GM23338 (cell line): ENCODE data around the gene MAT2A. TPM values are rescaled to one million over a fixed set of nuclear protein-coding genes. Genes with fewer than 3 reads are reported as not detected.
A peak's percentile ranks its signal among the peaks of the same experiment; 100 is the strongest.

ENCODE experiments used
- ATAC-seq: fragments of 200-7000 bp; cut with Tn5 transposase; 3 replicates; pipeline ENCODE4 v1.9.1; 2020
- DNase-seq: peaks from one replicate; pipeline ENCODE4 v3.0.0-alpha.2; 2015; ENCODE audit warnings: low spot score
- H2AFZ ChIP-seq: fragments of 200-600 bp; sonication (generic); 2 replicates; pipeline ENCODE4 v1.8.0; 2016; ENCODE audit warnings: antibody characterized with exemption, mild to moderate bottlenecking, moderate library complexity
- H3F3A ChIP-seq: fragments of 200-600 bp; sonication (generic); replicated peaks from 2 replicates; pipeline ENCODE4 v1.8.0; 2017; ENCODE audit warnings: antibody characterized with exemption, mixed run types, low read depth
- H3K27ac ChIP-seq: fragments of 200-600 bp; sonication (generic); 2 replicates; pipeline ENCODE4 v1.6.1; 2016; ENCODE audit warnings: low read depth
- H3K27me3 ChIP-seq: fragments of 200-600 bp; sonication (generic); 2 replicates; pipeline ENCODE4 v1.8.0; 2016; ENCODE audit warnings: mild to moderate bottlenecking, mixed run types, moderate library complexity; ENCODE audit not compliant: insufficient read depth
- H3K36me3 ChIP-seq: fragments of 200-600 bp; sonication (generic); 2 replicates; pipeline ENCODE4 v1.8.0; 2016; ENCODE audit warnings: mild to moderate bottlenecking; ENCODE audit not compliant: insufficient read depth
- H3K4me1 ChIP-seq: fragments of 200-600 bp; sonication (generic); 2 replicates; pipeline ENCODE4 v1.8.0; 2016; ENCODE audit warnings: mild to moderate bottlenecking, moderate library complexity; ENCODE audit not compliant: insufficient read depth
- H3K4me2 ChIP-seq: fragments of 200-600 bp; sonication (generic); 2 replicates; pipeline ENCODE4 v1.7.1; 2017; ENCODE audit warnings: mixed run types
- H3K4me3 ChIP-seq: fragments of 200-600 bp; sonication (generic); 2 replicates; pipeline ENCODE4 v1.6.1; 2016; ENCODE audit warnings: mixed run types
- H3K79me2 ChIP-seq: fragments of 200-600 bp; sonication (generic); replicated peaks from 2 replicates; pipeline ENCODE4 v1.8.0; 2017; ENCODE audit warnings: mild to moderate bottlenecking; ENCODE audit not compliant: insufficient read depth
- H3K9me2 ChIP-seq: fragments of 200-600 bp; sonication (generic); 2 replicates; pipeline ENCODE4 v1.8.0; 2017; ENCODE audit not compliant: insufficient read depth
- H4K20me1 ChIP-seq: fragments of 200-600 bp; sonication (generic); replicated peaks from 2 replicates; pipeline ENCODE4 v1.8.0; 2017; ENCODE audit warnings: mild to moderate bottlenecking; ENCODE audit not compliant: insufficient read depth
- H3K27ac Mint-ChIP-seq: 2 replicates; pipeline ENCODE4 v1.8.0; 2020; ENCODE audit warnings: inconsistent platforms, mild to moderate bottlenecking, moderate library complexity, mixed read lengths
- H3K27me3 Mint-ChIP-seq: 3 replicates; pipeline ENCODE4 v1.8.0; 2022; ENCODE audit warnings: low read depth, mild to moderate bottlenecking, moderate library complexity, mixed read lengths, inconsistent platforms; ENCODE audit not compliant: insufficient read depth, poor library complexity
- H3K36me3 Mint-ChIP-seq: 3 replicates; pipeline ENCODE4 v1.8.0; 2021; ENCODE audit warnings: low read depth, mild to moderate bottlenecking, inconsistent platforms, moderate library complexity, mixed read lengths
- H3K4me1 Mint-ChIP-seq: 3 replicates; pipeline ENCODE4 v1.8.0; 2020; ENCODE audit warnings: mild to moderate bottlenecking, inconsistent platforms, mixed read lengths
- H3K4me3 Mint-ChIP-seq: 3 replicates; pipeline ENCODE4 v1.8.0; 2021; ENCODE audit warnings: moderate library complexity, mild to moderate bottlenecking, inconsistent platforms, mixed read lengths
- H3K9me3 Mint-ChIP-seq: 3 replicates; pipeline ENCODE4 v1.8.0; 2020; ENCODE audit warnings: moderate library complexity, mild to moderate bottlenecking, inconsistent platforms, mixed read lengths
- CREB1 ChIP-seq: fragments of 250-450 bp; sonication (Bioruptor Pico); IDR thresholded peaks from 2 replicates; pipeline ENCODE4 v1.5.0; 2020; ENCODE audit warnings: low read depth, mild to moderate bottlenecking, moderate library complexity
- ETS1 ChIP-seq: IDR thresholded peaks from 2 replicates; pipeline ENCODE4 v1.6.1; 2016; ENCODE audit warnings: antibody characterized with exemption
- EZH2 ChIP-seq: fragments of 200-600 bp; sonication (generic); IDR thresholded peaks from one replicate; pipeline ENCODE4 v1.8.0; 2017; ENCODE audit warnings: antibody characterized with exemption, mild to moderate bottlenecking, low read depth; ENCODE audit not compliant: unreplicated experiment
- EZH2phosphoT487 ChIP-seq: fragments of 200-600 bp; sonication (generic); IDR thresholded peaks from one replicate; pipeline ENCODE4 v1.8.1; 2018; ENCODE audit warnings: antibody characterized with exemption; ENCODE audit not compliant: unreplicated experiment
- JUNB ChIP-seq: IDR thresholded peaks from one replicate; pipeline ENCODE4 v1.6.1; 2016; ENCODE audit warnings: antibody characterized with exemption; ENCODE audit not compliant: unreplicated experiment
- NANOG ChIP-seq: IDR thresholded peaks from 2 replicates; pipeline ENCODE4 v1.6.1; 2016; ENCODE audit warnings: antibody characterized with exemption, borderline replicate concordance
- POLR2AphosphoS5 ChIP-seq: IDR thresholded peaks from 2 replicates; pipeline ENCODE4 v1.6.1; 2016; ENCODE audit warnings: antibody characterized with exemption, low read depth
- STAT1 ChIP-seq: IDR thresholded peaks from one replicate; pipeline ENCODE4 v1.6.1; 2016; ENCODE audit warnings: antibody characterized with exemption; ENCODE audit not compliant: unreplicated experiment
- ZNF114 ChIP-seq: fragments of 250-450 bp; sonication (Bioruptor Pico); IDR thresholded peaks from 2 replicates; pipeline ENCODE4 v1.5.0; 2020; ENCODE audit warnings: mild to moderate bottlenecking, moderate library complexity
- ZNF331 ChIP-seq: fragments of 250-450 bp; sonication (Bioruptor Pico); IDR thresholded peaks from 2 replicates; pipeline ENCODE4 v1.5.0; 2020; ENCODE audit warnings: low read depth, mild to moderate bottlenecking, moderate library complexity
- ZNF462 ChIP-seq: fragments of 250-450 bp; sonication (Bioruptor Pico); IDR thresholded peaks from 2 replicates; pipeline ENCODE4 v1.5.0; 2020; ENCODE audit warnings: mild to moderate bottlenecking, moderate library complexity
- polyA plus RNA-seq: library from polyadenylated mRNA; unstranded; fragments of >200 nt; fragmentation: Nextera tagmentation; extraction: Ambion mirVana; gene quantifications from 2 replicates; pipeline ENCODE4 v1.2.1, GENCODE V29; 2016
- total RNA-seq: library from RNA; depleted of rRNA; stranded (reverse); fragments of >200 nt; shearing (Covaris generic); gene quantifications from 2 replicates; pipeline ENCODE4 v1.2.3, GENCODE V29; 2014
- TF ChIP-seq, protein P1 (sequence below): IDR thresholded peaks from one replicate; pipeline ENCODE4 v1.6.1; 2018; ENCODE audit warnings: antibody characterized with exemption; ENCODE audit not compliant: unreplicated experiment

Gene MAT2A
- total and polyA plus RNA-seq, 2 experiments from 2014 or later = 105 to 232 TPM

DNA sequence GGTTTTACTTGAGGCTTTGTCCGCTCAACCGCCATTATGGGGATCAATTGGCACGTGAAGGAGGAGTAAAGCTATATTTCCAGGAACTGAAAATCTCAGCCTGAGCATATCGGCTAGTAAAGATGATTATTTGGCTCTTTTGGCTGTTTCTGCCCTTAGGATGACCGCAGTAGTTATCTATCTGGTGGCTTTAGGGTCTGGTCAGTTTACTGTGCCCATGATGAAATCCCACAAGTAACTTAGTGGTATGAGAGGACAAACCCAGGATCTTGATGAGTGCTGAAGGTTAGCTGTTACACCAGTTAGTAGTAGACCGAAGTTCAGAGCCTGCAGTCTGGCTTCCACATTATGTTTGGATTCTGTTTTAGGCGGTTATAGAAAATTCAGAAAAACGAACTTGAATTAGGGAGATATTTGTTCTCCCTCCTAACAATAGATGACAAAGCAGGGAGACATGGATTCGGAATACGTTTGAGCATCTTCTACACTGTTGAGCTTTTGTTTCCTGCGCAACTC is 1.2 kb downstream of the MAT2A start:
- Histone ChIP-seq H2AFZ (no peak overlapping the region), H3K27ac (peak overlapping the region; percentile 100), H3F3A (peaks cover 55% of the 10 kb centered on the region), H3K4me2 (peak overlapping the region; percentile 96), H3K27me3 (no peaks in the 10 kb centered on the region), H4K20me1 (peaks cover 38% of the 10 kb centered on the region), H3K4me1 (peaks cover 23% of the 10 kb centered on the region), H3K36me3 (peaks cover 53% of the 10 kb centered on the region), H3K79me2 (peaks cover 47% of the 10 kb centered on the region), H3K9me2 (no peaks in the 10 kb centered on the region), H3K4me3 (peak overlapping the region; percentile 92)
- DNase-seq = no peak
- H3K36me3 Mint-ChIP-seq = peaks cover 66% of the 10 kb centered on the region
- peaks cover 19% of the 10 kb centered on the region for H3K27me3 Mint-ChIP-seq
- no peak for TF ChIP-seq STAT1
- H3K4me1 Mint-ChIP-seq = peaks cover 50% of the 10 kb centered on the region
- H3K9me3 Mint-ChIP-seq = peaks cover 3% of the 10 kb centered on the region; the same call in 2 of the 3 replicates
- H3K27ac Mint-ChIP-seq = peak overlapping the region; percentile 98
- no peak for ATAC-seq
- H3K4me3 Mint-ChIP-seq = peak overlapping the region; percentile 98

- Mint-ChIP-seq H3K27ac (peak overlapping the region; percentile 30; the same call in 1 of the 2 replicates), H3K4me3 (peak overlapping the region; percentile 98), H3K9me3 (peaks cover 1% of the 10 kb centered on the region; the same call in 2 of the 3 replicates), H3K4me1 (peaks cover 48% of the 10 kb centered on the region), H3K36me3 (peaks cover 74% of the 10 kb centered on the region), H3K27me3 (peaks cover 15% of the 10 kb centered on the region)
- H4K20me1 ChIP-seq = peaks cover 38% of the 10 kb centered on the region
- ATAC-seq = no peak
- no peaks in the 10 kb centered on the region for H3K27me3 ChIP-seq
- H3K79me2 ChIP-seq = peaks cover 47% of the 10 kb centered on the region
- H3K4me3 ChIP-seq = peak overlapping the region; percentile 92
- no peak for DNase-seq
- peaks cover 59% of the 10 kb centered on the region for H3K36me3 ChIP-seq
- H3F3A ChIP-seq = peaks cover 64% of the 10 kb centered on the region
- H2AFZ ChIP-seq = no peak overlapping the region
- H3K4me1 ChIP-seq = peaks cover 23% of the 10 kb centered on the region
- H3K27ac ChIP-seq = peak overlapping the region; percentile 100
- no peaks in the 10 kb centered on the region for H3K9me2 ChIP-seq
- peak overlapping the region; percentile 96 for H3K4me2 ChIP-seq
- TF ChIP-seq POLR2AphosphoS5 (no peak), EZH2 (no peak), ZNF331 (CRISPR knock-in tag) (no peak), JUNB (no peak), EZH2phosphoT487 (no peak), CREB1 (CRISPR knock-in tag) (no peak), ZNF462 (CRISPR knock-in tag) (no peak), ETS1 (no peak), STAT1 (no peak), ZNF114 (CRISPR knock-in tag) (no peak), NANOG (no peak)
- TF ChIP-seq, protein P1, sequence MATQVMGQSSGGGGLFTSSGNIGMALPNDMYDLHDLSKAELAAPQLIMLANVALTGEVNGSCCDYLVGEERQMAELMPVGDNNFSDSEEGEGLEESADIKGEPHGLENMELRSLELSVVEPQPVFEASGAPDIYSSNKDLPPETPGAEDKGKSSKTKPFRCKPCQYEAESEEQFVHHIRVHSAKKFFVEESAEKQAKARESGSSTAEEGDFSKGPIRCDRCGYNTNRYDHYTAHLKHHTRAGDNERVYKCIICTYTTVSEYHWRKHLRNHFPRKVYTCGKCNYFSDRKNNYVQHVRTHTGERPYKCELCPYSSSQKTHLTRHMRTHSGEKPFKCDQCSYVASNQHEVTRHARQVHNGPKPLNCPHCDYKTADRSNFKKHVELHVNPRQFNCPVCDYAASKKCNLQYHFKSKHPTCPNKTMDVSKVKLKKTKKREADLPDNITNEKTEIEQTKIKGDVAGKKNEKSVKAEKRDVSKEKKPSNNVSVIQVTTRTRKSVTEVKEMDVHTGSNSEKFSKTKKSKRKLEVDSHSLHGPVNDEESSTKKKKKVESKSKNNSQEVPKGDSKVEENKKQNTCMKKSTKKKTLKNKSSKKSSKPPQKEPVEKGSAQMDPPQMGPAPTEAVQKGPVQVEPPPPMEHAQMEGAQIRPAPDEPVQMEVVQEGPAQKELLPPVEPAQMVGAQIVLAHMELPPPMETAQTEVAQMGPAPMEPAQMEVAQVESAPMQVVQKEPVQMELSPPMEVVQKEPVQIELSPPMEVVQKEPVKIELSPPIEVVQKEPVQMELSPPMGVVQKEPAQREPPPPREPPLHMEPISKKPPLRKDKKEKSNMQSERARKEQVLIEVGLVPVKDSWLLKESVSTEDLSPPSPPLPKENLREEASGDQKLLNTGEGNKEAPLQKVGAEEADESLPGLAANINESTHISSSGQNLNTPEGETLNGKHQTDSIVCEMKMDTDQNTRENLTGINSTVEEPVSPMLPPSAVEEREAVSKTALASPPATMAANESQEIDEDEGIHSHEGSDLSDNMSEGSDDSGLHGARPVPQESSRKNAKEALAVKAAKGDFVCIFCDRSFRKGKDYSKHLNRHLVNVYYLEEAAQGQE = no peak
These were observed 2.3 kb downstream of the MAT2A start for GRCh38 chr2:85541262-85541661.
